CD4-positive, alpha-beta memory T cell (primary cell): ENCODE data around the gene PHF21B. TPM values are rescaled to one million over a fixed set of nuclear protein-coding genes. Genes with fewer than 3 reads are reported as not detected.

ENCODE experiments used
- CTCF ChIA-PET: fragments of 350-600 bp; sonication (Branson Sonifier 250); formaldehyde crosslinking; loops from one replicate; lab custom pipeline; 2021; ENCODE audit warnings: inconsistent platforms; ENCODE audit not compliant: partially characterized antibody; lab: Charles Lee
- POLR2A ChIA-PET: fragments of 350-600 bp; sonication (Branson Sonifier 250); formaldehyde crosslinking; loops from one replicate; lab custom pipeline; 2021; ENCODE audit not compliant: partially characterized antibody; lab: Charles Lee
- DNase-seq, 5 donors: peaks; one replicate each; pipeline versions ENCODE4 v3.0.0 to v3.0.0-alpha.2; 2020 to 2022; ENCODE audit warnings: mixed read lengths in 1 of 5
- H3K27ac ChIP-seq: one replicate; pipeline ENCODE4 v1.7.0; 2013; ENCODE audit warnings: low read depth, low read length
- H3K27me3 ChIP-seq: 2 replicates; pipeline ENCODE4 v1.7.0; 2013; ENCODE audit warnings: mild to moderate bottlenecking, low read length, moderate library complexity; ENCODE audit not compliant: insufficient read depth
- H3K36me3 ChIP-seq: 2 replicates; pipeline ENCODE4 v1.7.0; 2013; ENCODE audit warnings: mild to moderate bottlenecking, low read length, moderate library complexity; ENCODE audit not compliant: insufficient read depth
- H3K4me1 ChIP-seq: 2 replicates; pipeline ENCODE4 v1.7.0; 2013; ENCODE audit warnings: mild to moderate bottlenecking, low read length, moderate library complexity; ENCODE audit not compliant: insufficient read depth
- H3K4me3 ChIP-seq, 2 donors: one replicate each; pipeline ENCODE4 v1.7.0; 2013; ENCODE audit warnings: low read length in 2 of 2, mild to moderate bottlenecking in 1 of 2
- H3K9me3 ChIP-seq, 2 donors: one replicate each; pipeline ENCODE4 v1.7.0; 2013; ENCODE audit warnings: low read length in 2 of 2, control low read depth in 1 of 2; ENCODE audit not compliant: control insufficient read depth in 1 of 2
- H3K27ac Mint-ChIP-seq, 7 donors: one replicate each; pipeline ENCODE4 v1.8.0; 2020 to 2021; ENCODE audit warnings: mixed read lengths in 7 of 7, mild to moderate bottlenecking in 6 of 7, inconsistent platforms in 3 of 7, moderate library complexity in 3 of 7
- H3K27me3 Mint-ChIP-seq, 2 donors: one replicate each; pipeline ENCODE4 v1.8.0; 2020 to 2021; ENCODE audit warnings: mixed read lengths in 2 of 2
- H3K36me3 Mint-ChIP-seq, 2 donors: one replicate each; pipeline ENCODE4 v1.8.0; 2020 to 2021; ENCODE audit warnings: mixed read lengths in 2 of 2, inconsistent platforms in 1 of 2, mild to moderate bottlenecking in 1 of 2
- H3K4me1 Mint-ChIP-seq, 4 donors: one replicate each; pipeline ENCODE4 v1.8.0; 2020 to 2021; ENCODE audit warnings: mixed read lengths in 4 of 4, mild to moderate bottlenecking in 1 of 4
- H3K4me3 Mint-ChIP-seq, 8 donors: one replicate each; pipeline ENCODE4 v1.8.0; 2020 to 2021; ENCODE audit warnings: mixed read lengths in 8 of 8, mild to moderate bottlenecking in 7 of 8, moderate library complexity in 6 of 8, inconsistent platforms in 3 of 8
- H3K9me3 Mint-ChIP-seq, 8 donors: one replicate each; pipeline ENCODE4 v1.8.0; 2020 to 2021; ENCODE audit warnings: mixed read lengths in 8 of 8, mild to moderate bottlenecking in 5 of 8, inconsistent platforms in 3 of 8, moderate library complexity in 1 of 8
- intact Hi-C: fragments of 100-400 bp; cut with micrococcal nuclease; formaldehyde crosslinking; loops from one replicate; pipeline ENCODE4 v1.15.1; 2023
- polyA plus RNA-seq, 2 donors: library from polyadenylated mRNA; unstranded; fragments of 300-500 nt; fragmentation: Illumina TruSeq; gene quantifications; one replicate each; pipeline ENCODE4 v1.2.3, GENCODE V29; 2021
- total RNA-seq, 2 experiments: library from RNA; stranded (reverse); gene quantifications; one replicate each; pipeline ENCODE4 v1.2.3, GENCODE V29; 2021

PHF21B gene
- total and polyA plus RNA-seq, 4 experiments from 2014 or later = not detected

GRCh38 chr22:44928711-44929358, 81.0 kb downstream of the PHF21B start:
- ChIA-PET POLR2A (no interaction called here), CTCF (no interaction called here)
- Histone ChIP-seq H3K27ac (no peak overlapping the region), H3K27me3 (no peaks in the 10 kb centered on the region), H3K9me3 (no peaks in the 10 kb centered on the region), H3K36me3 (no peaks in the 10 kb centered on the region), H3K4me1 (no peaks in the 10 kb centered on the region), H3K4me3 (no peak overlapping the region)
- Mint-ChIP-seq H3K4me1 (peaks cover 0 to 4% (median 0%) of the 10 kb centered on the region in 4 donors), H3K27ac (no peak overlapping the region), H3K9me3 (peaks cover 0 to 4% (median 0%) of the 10 kb centered on the region in 8 donors), H3K27me3 (peaks cover 4 to 5% of the 10 kb centered on the region in 2 donors), H3K4me3 (no peak overlapping the region), H3K36me3 (no peaks in the 10 kb centered on the region)
- intact Hi-C loops = no loop called here
- DNase-seq = no peak

GRCh38 chr22:44928136-44928463, 81.7 kb downstream of the PHF21B start:
- no peak overlapping the region for H3K27ac Mint-ChIP-seq
- no peaks in the 10 kb centered on the region for H3K36me3 Mint-ChIP-seq
- H3K36me3 ChIP-seq = no peaks in the 10 kb centered on the region
- H3K4me3 ChIP-seq = no peak overlapping the region
- no peaks in the 10 kb centered on the region for H3K4me1 Mint-ChIP-seq
- ChIA-PET CTCF (no interaction called here), POLR2A (no interaction called here)
- H3K9me3 ChIP-seq = no peaks in the 10 kb centered on the region
- no peak for DNase-seq
- H3K27ac ChIP-seq = no peak overlapping the region
- no peak overlapping the region for H3K4me3 Mint-ChIP-seq
- H3K9me3 Mint-ChIP-seq = peaks cover 0 to 4% (median 0%) of the 10 kb centered on the region in 8 donors
- H3K4me1 ChIP-seq = no peaks in the 10 kb centered on the region
- no peaks in the 10 kb centered on the region for H3K27me3 ChIP-seq
- intact Hi-C loops = no loop called here
- H3K27me3 Mint-ChIP-seq = peaks cover 3 to 4% of the 10 kb centered on the region in 2 donors

- no peaks in the 10 kb centered on the region for H3K36me3 ChIP-seq
- H3K27me3 Mint-ChIP-seq = peaks cover 3 to 4% of the 10 kb centered on the region in 2 donors
- no peaks in the 10 kb centered on the region for H3K4me1 Mint-ChIP-seq
- H3K27me3 ChIP-seq = no peaks in the 10 kb centered on the region
- H3K4me1 ChIP-seq = no peaks in the 10 kb centered on the region
- intact Hi-C loops = no loop called here
- no peak overlapping the region for H3K4me3 Mint-ChIP-seq
- H3K4me3 ChIP-seq = no peak overlapping the region
- DNase-seq = no peak
- H3K36me3 Mint-ChIP-seq = no peaks in the 10 kb centered on the region
- ChIA-PET CTCF (no interaction called here), POLR2A (no interaction called here)
- peaks cover 0 to 4% (median 0%) of the 10 kb centered on the region in 8 donors for H3K9me3 Mint-ChIP-seq
- H3K9me3 ChIP-seq = no peaks in the 10 kb centered on the region
- no peak overlapping the region for H3K27ac ChIP-seq
- peak overlapping the region in 1 of 7 donors; percentile 2 for H3K27ac Mint-ChIP-seq
Measured at GRCh38 chr22:44927463-44928135, 82.2 kb downstream of the PHF21B start.

GRCh38 chr22:44926491-44927415, 83.1 kb downstream of the PHF21B start:
- H3K4me3 ChIP-seq = no peak overlapping the region
- Mint-ChIP-seq H3K4me1 (no peaks in the 10 kb centered on the region), H3K27ac (no peak overlapping the region), H3K4me3 (no peak overlapping the region), H3K27me3 (peaks cover 0 to 4% of the 10 kb centered on the region in 2 donors), H3K9me3 (peaks cover 0 to 4% (median 0%) of the 10 kb centered on the region in 8 donors), H3K36me3 (no peaks in the 10 kb centered on the region)
- intact Hi-C loops = no loop called here
- ChIA-PET POLR2A (no interaction called here), CTCF (no interaction called here)
- no peak overlapping the region for H3K27ac ChIP-seq
- H3K27me3 ChIP-seq = no peaks in the 10 kb centered on the region
- no peak for DNase-seq
- no peaks in the 10 kb centered on the region for H3K4me1 ChIP-seq
- no peaks in the 10 kb centered on the region for H3K36me3 ChIP-seq
- no peaks in the 10 kb centered on the region for H3K9me3 ChIP-seq

- Histone ChIP-seq H3K4me1 (no peaks in the 10 kb centered on the region), H3K4me3 (no peak overlapping the region), H3K9me3 (no peaks in the 10 kb centered on the region), H3K27me3 (no peaks in the 10 kb centered on the region), H3K36me3 (no peaks in the 10 kb centered on the region), H3K27ac (no peak overlapping the region)
- no peak for DNase-seq
- Mint-ChIP-seq H3K9me3 (peaks cover 0 to 4% (median 0%) of the 10 kb centered on the region in 8 donors), H3K27ac (no peak overlapping the region), H3K36me3 (no peaks in the 10 kb centered on the region), H3K4me1 (no peaks in the 10 kb centered on the region), H3K27me3 (peaks cover under 1 to 4% of the 10 kb centered on the region in 2 donors), H3K4me3 (no peak overlapping the region)
- ChIA-PET POLR2A (no interaction called here), CTCF (no interaction called here)
- intact Hi-C loops = no loop called here
Measured at GRCh38 chr22:44926124-44926475, 83.7 kb downstream of the PHF21B start.

DNA sequence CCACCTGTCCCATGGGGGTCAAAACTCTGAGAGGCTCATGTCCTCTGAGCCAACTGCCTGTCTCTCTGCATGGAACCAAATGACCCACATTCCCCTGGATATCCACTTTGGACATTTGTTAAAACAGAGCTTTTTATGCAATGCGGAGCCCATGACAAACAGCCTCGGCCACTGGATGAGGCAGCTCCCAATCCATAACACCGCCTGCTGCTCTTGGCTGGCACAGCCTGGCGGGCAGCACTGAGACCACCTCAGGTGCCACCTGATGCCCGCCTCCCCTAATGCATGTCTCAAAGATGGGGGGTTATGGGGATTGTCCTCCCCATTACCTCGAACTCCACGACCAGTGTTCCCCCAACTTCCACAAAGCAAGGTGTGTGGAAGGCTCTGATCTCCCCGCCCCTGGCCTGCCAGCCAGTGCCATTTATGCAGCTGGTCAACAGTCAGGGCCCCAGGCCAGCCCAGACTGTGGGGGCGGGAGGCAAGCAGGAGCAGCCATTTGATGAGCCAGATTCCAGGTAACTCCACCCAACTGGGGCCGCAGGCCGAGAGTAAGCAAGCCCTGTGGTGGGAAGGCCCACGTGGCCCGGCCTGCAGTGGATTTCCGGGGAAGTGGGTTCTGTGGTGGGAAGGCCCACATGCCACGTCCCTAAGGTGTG, 84.2 kb downstream of the PHF21B start:
- Histone ChIP-seq H3K27ac (no peak overlapping the region), H3K36me3 (no peaks in the 10 kb centered on the region), H3K27me3 (no peaks in the 10 kb centered on the region), H3K9me3 (no peaks in the 10 kb centered on the region), H3K4me3 (no peak overlapping the region), H3K4me1 (no peaks in the 10 kb centered on the region)
- ChIA-PET POLR2A (no interaction called here), CTCF (no interaction called here)
- Mint-ChIP-seq H3K4me1 (no peaks in the 10 kb centered on the region), H3K27me3 (peaks cover 2 to 4% of the 10 kb centered on the region in 2 donors), H3K4me3 (no peak overlapping the region), H3K9me3 (peaks cover 0 to 4% (median 0%) of the 10 kb centered on the region in 8 donors), H3K36me3 (no peaks in the 10 kb centered on the region), H3K27ac (no peak overlapping the region)
- intact Hi-C loops = no loop called here
- DNase-seq = no peak

- H3K36me3 ChIP-seq = no peaks in the 10 kb centered on the region
- no peak overlapping the region for H3K27ac ChIP-seq
- CTCF ChIA-PET = no interaction called here
- H3K4me1 ChIP-seq = no peaks in the 10 kb centered on the region
- no peak overlapping the region for H3K4me3 ChIP-seq
- Mint-ChIP-seq H3K27me3 (peaks cover 2 to 4% of the 10 kb centered on the region in 2 donors), H3K4me1 (no peaks in the 10 kb centered on the region), H3K4me3 (no peak overlapping the region), H3K36me3 (no peaks in the 10 kb centered on the region), H3K27ac (no peak overlapping the region), H3K9me3 (peaks cover 0 to 4% (median 0%) of the 10 kb centered on the region in 8 donors)
- no peaks in the 10 kb centered on the region for H3K9me3 ChIP-seq
- intact Hi-C loops = no loop called here
- no peaks in the 10 kb centered on the region for H3K27me3 ChIP-seq
- no peak for DNase-seq
- POLR2A ChIA-PET = no interaction called here
Measured at GRCh38 chr22:44924710-44925109, 85.1 kb downstream of the PHF21B start.
